Brain microvascular endothelial cell (primary cell): ENCODE results near the gene TXN.

Experiments
- DNase-seq: peaks from one replicate; pipeline ENCODE4 v3.0.0-alpha.2; 2020
- H3K27ac ChIP-seq: fragments of 250-450 bp; sonication (Bioruptor Pico); 2 replicates; pipeline ENCODE4 v1.5.1; 2020; ENCODE audit warnings: mild to moderate bottlenecking, moderate library complexity
- H3K27me3 ChIP-seq: fragments of 250-450 bp; sonication (Bioruptor Pico); replicated peaks from 2 replicates; pipeline ENCODE4 v1.5.1; 2020; ENCODE audit warnings: mild to moderate bottlenecking
- H3K36me3 ChIP-seq: fragments of 250-450 bp; sonication (Bioruptor Pico); replicated peaks from 2 replicates; pipeline ENCODE4 v1.5.1; 2020; ENCODE audit warnings: mild to moderate bottlenecking
- H3K4me3 ChIP-seq: 2 replicates; pipeline ENCODE4 v1.5.1; 2011; ENCODE audit warnings: low read depth, mild to moderate bottlenecking, control low read depth, low read length, moderate library complexity
- CTCF ChIP-seq: IDR thresholded peaks from 2 replicates; pipeline ENCODE4 v1.5.1; 2011; ENCODE audit warnings: low read depth, mild to moderate bottlenecking, moderate library complexity, low read length, control low read depth, inconsistent platforms; ENCODE audit errors: missing control alignments
- in situ Hi-C: cut with HindIII; loops from 2 replicates; pipeline ENCODE4 v1.10.0; 2017; ENCODE audit warnings: low sequenced_read_pairs, low pct_ligation_motif_present

Gene TXN

GRCh38 chr9:110261632-110262031 is 5.3 kb upstream of the TXN start:
- in situ Hi-C loops = no loop called here
- no peak for DNase-seq
- no peak for TF ChIP-seq CTCF
- Histone ChIP-seq H3K27ac (no peak overlapping the region), H3K4me3 (no peak overlapping the region), H3K36me3 (no peaks in the 10 kb centered on the region), H3K27me3 (no peaks in the 10 kb centered on the region)

GRCh38 chr9:110260911-110261310 is 4.6 kb upstream of the TXN start:
- DNase-seq = no peak
- no peaks in the 10 kb centered on the region for H3K36me3 ChIP-seq
- in situ Hi-C loops = no loop called here

GRCh38 chr9:110259566-110259965 is 3.3 kb upstream of the TXN start:
- no peak for TF ChIP-seq CTCF
- in situ Hi-C loops = no loop called here
- no peak for DNase-seq
- H3K36me3 ChIP-seq = no peaks in the 10 kb centered on the region
- no peak overlapping the region for H3K27ac ChIP-seq
- no peak overlapping the region for H3K4me3 ChIP-seq
- no peaks in the 10 kb centered on the region for H3K27me3 ChIP-seq

More at GRCh38 chr9:110260911-110261310, 4.6 kb upstream of the TXN start:
- Histone ChIP-seq H3K4me3 (no peak overlapping the region), H3K27ac (no peak overlapping the region), H3K27me3 (no peaks in the 10 kb centered on the region)
- TF ChIP-seq CTCF = no peak

GRCh38 chr9:110258690-110259091 is 2.4 kb upstream of the TXN start:
- no peak for DNase-seq
- Histone ChIP-seq H3K27ac (no peak overlapping the region), H3K27me3 (no peaks in the 10 kb centered on the region), H3K4me3 (no peak overlapping the region), H3K36me3 (no peaks in the 10 kb centered on the region)
- TF ChIP-seq CTCF = no peak
- in situ Hi-C loops = no loop called here

GRCh38 chr9:110257956-110258355 is 1.6 kb upstream of the TXN start:
- DNase-seq = no peak
- H3K36me3 ChIP-seq = no peaks in the 10 kb centered on the region
- H3K4me3 ChIP-seq = no peak overlapping the region
- H3K27ac ChIP-seq = no peak overlapping the region
- TF ChIP-seq CTCF = no peak
- in situ Hi-C loops = no loop called here
- no peaks in the 10 kb centered on the region for H3K27me3 ChIP-seq

- Histone ChIP-seq H3K27me3 (no peaks in the 10 kb centered on the region), H3K27ac (peak overlapping the region; percentile 87), H3K36me3 (no peaks in the 10 kb centered on the region), H3K4me3 (peak overlapping the region; percentile 90)
- TF ChIP-seq CTCF = no peak
- in situ Hi-C loops = no loop called here
- DNase-seq = no peak
Measured at GRCh38 chr9:110257097-110257841, 962 bp upstream of the TXN start.
